WERI-Rb-1 (cell line): ENCODE results near the gene CCN2.

ENCODE experiments used
- DNase-seq: peaks from one replicate; pipeline ENCODE4 v3.0.0-alpha.2; 2020
- H3K27ac ChIP-seq: fragments of 250-450 bp; sonication (Bioruptor Pico); 2 replicates; pipeline ENCODE4 v1.5.1; 2020; ENCODE audit warnings: mild to moderate bottlenecking, moderate library complexity
- H3K27me3 ChIP-seq: fragments of 250-450 bp; sonication (Bioruptor Pico); 2 replicates; pipeline ENCODE4 v1.5.1; 2021; ENCODE audit warnings: mild to moderate bottlenecking, low read depth, moderate library complexity; ENCODE audit not compliant: insufficient read depth, severe bottlenecking
- H3K36me3 ChIP-seq: fragments of 250-450 bp; sonication (Bioruptor Pico); 2 replicates; pipeline ENCODE4 v1.5.1; 2020; ENCODE audit warnings: mild to moderate bottlenecking, moderate library complexity
- H3K4me3 ChIP-seq: 2 replicates; pipeline ENCODE4 v1.5.1; 2011; ENCODE audit warnings: low read depth, mild to moderate bottlenecking, control low read depth, low read length
- H3K9me3 ChIP-seq: fragments of 250-450 bp; sonication (Bioruptor Pico); 2 replicates; pipeline ENCODE4 v1.5.1; 2021; ENCODE audit warnings: mild to moderate bottlenecking, moderate library complexity; ENCODE audit not compliant: severe bottlenecking
- TF ChIP-seq, protein P1 (sequence below): IDR thresholded peaks from 2 replicates; pipeline ENCODE4 v1.5.1; 2011; ENCODE audit warnings: low read depth, mild to moderate bottlenecking, control low read depth, inconsistent platforms, low read length

Gene CCN2

DNA sequence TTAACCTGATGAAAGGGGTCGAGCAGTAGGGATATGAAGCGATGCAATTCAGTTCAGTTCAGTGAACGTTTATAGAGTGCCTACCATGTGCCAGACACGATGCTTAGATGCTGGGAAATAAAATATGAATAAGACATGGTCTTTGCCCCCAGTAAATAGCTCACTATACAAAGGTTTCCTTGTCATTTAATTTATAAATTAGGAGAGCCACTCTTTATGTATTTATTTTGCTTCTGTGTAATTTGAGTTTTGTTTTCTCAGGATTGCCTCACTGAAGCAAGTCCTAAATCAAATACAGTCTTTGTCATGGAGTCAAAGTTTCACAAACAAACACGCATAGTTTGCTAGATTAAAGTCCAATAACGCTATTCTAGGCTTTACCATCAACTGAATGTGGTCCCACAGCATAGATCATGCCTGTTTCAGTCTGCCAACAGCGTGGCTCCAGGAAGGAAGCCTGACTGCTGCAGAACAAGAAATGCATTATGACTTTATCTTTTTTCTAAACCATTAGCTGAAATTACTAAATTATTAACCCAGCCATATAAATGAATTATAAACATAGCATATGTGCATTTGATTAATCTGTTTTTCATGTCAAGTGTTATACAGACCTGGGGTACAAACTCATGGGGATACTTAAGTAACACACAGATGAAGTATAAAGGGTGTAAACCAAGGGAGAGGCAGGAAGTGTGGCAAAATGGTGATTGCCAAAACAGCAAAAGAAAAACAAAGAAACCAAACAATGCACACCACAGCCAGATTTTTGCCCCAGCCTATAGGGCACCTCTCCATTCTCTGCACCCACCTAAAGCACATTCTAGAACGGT is 29.8 kb upstream of the CCN2 start:
- Histone ChIP-seq H3K36me3 (no peaks in the 10 kb centered on the region), H3K27ac (no peak overlapping the region), H3K27me3 (peaks cover 31% of the 10 kb centered on the region), H3K9me3 (no peaks in the 10 kb centered on the region), H3K4me3 (no peak overlapping the region)
- no peak for DNase-seq
- TF ChIP-seq, protein P1, sequence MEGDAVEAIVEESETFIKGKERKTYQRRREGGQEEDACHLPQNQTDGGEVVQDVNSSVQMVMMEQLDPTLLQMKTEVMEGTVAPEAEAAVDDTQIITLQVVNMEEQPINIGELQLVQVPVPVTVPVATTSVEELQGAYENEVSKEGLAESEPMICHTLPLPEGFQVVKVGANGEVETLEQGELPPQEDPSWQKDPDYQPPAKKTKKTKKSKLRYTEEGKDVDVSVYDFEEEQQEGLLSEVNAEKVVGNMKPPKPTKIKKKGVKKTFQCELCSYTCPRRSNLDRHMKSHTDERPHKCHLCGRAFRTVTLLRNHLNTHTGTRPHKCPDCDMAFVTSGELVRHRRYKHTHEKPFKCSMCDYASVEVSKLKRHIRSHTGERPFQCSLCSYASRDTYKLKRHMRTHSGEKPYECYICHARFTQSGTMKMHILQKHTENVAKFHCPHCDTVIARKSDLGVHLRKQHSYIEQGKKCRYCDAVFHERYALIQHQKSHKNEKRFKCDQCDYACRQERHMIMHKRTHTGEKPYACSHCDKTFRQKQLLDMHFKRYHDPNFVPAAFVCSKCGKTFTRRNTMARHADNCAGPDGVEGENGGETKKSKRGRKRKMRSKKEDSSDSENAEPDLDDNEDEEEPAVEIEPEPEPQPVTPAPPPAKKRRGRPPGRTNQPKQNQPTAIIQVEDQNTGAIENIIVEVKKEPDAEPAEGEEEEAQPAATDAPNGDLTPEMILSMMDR: no peak

DNA sequence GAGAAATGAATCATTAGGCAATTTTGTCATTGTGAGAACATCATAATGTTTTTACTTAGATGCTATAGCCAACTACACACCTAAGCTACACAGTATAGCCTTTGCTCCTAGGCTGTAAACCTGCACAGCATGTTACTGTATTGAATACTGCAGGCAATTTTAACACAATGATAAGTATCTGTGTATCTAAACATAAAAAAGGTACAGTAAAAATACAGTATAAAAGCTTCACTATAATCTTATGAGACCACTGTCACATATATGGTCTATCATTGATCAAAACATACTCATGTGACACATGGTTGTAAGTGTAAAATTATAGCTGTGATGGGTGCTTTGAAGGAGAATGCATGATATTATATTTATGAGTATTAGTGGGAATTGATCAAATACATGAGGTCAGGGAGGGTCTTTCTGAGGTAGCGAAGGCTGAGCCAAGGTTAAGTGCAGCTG is 29.2 kb upstream of the CCN2 start:
- no peak for DNase-seq
- no peak overlapping the region for H3K4me3 ChIP-seq
- no peak overlapping the region for H3K27ac ChIP-seq

DNA sequence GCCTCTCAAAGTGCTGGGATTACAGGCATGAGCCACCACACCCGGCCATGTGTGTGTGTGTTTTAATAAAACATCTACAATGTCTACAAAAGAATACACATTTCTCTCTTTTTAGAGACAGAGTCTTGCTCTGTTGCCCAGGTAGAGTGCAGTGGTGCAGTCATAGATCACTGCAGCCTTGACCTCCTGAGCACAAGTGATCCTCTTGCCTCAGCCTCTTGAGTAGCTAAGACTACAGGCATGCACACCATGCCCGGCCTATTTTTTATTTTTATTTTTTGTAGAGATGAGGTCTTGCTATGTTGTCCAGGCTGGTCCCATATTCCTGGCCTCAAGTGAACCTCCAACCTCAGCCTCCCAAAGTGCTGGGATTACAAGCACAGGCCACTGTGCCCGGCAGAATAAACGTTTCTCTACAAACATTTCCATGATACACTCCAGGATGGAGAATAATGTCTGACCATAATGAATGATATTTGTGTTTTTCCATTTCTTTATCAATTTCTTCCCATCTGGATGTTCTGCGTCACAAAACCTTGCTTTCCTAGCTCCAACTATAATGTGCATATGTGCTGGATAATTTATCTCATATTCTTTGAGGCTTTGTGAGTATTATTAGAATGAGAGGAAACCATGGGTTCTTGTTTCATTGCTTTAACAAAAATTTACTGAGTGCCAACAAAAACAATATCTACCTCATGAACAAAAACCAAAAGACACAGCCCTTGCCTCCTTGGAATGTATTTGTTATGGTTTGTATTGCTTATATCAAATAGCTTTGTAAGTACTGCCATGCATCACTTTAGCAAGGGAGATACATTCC is 28.6 kb upstream of the CCN2 start:
- Histone ChIP-seq H3K27ac (no peak overlapping the region), H3K27me3 (peaks cover 31% of the 10 kb centered on the region)
- TF ChIP-seq, protein P1: no peak

More for the DNA sequence above, 29.2 kb upstream of the CCN2 start:
- Histone ChIP-seq H3K36me3 (no peaks in the 10 kb centered on the region), H3K27me3 (peaks cover 36% of the 10 kb centered on the region), H3K9me3 (no peaks in the 10 kb centered on the region)
- TF ChIP-seq, protein P1: no peak

DNA sequence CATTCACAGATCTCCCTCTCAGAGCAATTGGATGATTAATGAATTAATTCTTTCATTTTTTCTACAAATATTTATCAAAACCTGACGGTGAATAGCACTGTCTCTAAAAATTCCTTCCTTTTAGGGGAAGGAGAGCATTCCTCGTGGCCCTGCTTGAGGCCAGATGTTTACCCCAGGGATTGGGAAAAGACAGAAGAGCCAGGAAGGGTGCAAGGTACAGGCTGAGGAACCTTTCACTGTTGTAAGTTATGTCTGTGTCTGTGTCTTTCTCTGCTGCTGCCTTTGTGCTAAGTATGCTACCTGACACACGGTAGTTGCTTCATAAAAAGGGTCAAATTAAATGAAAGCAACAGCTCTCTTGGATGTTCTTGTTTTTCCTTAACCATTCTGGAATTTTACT is 27.4 kb upstream of the CCN2 start:
- no peak overlapping the region for H3K27ac ChIP-seq
- no peak for DNase-seq
- TF ChIP-seq, protein P1: no peak
- peaks cover 22% of the 10 kb centered on the region for H3K27me3 ChIP-seq
- H3K36me3 ChIP-seq: no peaks in the 10 kb centered on the region
- no peaks in the 10 kb centered on the region for H3K9me3 ChIP-seq
- no peak overlapping the region for H3K4me3 ChIP-seq

More for the DNA sequence above, 28.6 kb upstream of the CCN2 start:
- no peaks in the 10 kb centered on the region for H3K9me3 ChIP-seq
- H3K36me3 ChIP-seq: no peaks in the 10 kb centered on the region
- no peak overlapping the region for H3K4me3 ChIP-seq
- no peak for DNase-seq

DNA sequence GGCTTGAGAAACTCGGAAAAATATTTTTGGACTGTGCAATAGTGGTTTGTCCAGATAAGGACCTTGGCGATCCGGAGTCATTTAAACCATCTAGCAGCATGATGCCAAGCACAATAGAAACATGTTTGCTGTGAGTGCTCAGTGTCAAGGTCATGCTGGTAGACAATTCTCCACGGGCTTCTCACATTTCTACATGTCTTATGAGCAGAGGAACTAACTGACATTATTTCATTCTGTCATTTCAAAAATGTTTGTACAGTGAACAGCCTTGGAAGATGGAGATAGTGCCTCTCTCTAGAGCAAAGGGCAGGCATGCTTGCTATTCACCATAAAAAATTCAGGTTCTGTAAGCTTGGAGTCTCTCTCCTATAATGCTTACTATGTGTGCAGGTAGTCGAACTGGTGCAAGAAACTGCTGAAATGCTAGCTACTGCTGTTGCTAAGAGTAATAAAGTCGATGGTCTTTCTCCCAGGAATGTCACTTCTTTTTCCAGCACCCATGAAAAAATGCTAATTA is 25.4 kb upstream of the CCN2 start:
- TF ChIP-seq, protein P1: no peak
- no peaks in the 10 kb centered on the region for H3K36me3 ChIP-seq
- H3K4me3 ChIP-seq: no peak overlapping the region
- H3K27ac ChIP-seq: no peak overlapping the region
- H3K9me3 ChIP-seq: no peaks in the 10 kb centered on the region
- no peak for DNase-seq
- peaks cover 22% of the 10 kb centered on the region for H3K27me3 ChIP-seq
